Measurements from ENCODE around the gene ZNF367.

GRCh38 chr9:96381125-96381524, 37.0 kb downstream of the ZNF367 start:
- TF ChIP-seq CTCF (IDR thresholded peaks at IDR 0.05) = no peak
- no peak for TF ChIP-seq EZH2 (IDR thresholded peaks at IDR 0.05; ENCODE audit: borderline replicate concordance, insufficient read depth, low read depth, low read length, poor library complexity, severe bottlenecking)

All from B cell (primary cell).